Loucy (cell line): Measurements from ENCODE around the gene IRF6.

Experiments used
- EZH2phosphoT487 ChIP-seq: fragments of 200-600 bp; IDR thresholded peaks from 2 replicates; pipeline ENCODE4 v1.6.1; 2018; ENCODE audit warnings: antibody characterized with exemption, mild to moderate bottlenecking, moderate library complexity, borderline replicate concordance
- TF ChIP-seq, protein P1 (sequence below): fragments of 200-600 bp; sonication (generic); conservative IDR thresholded peaks from 2 replicates; pipeline ENCODE4 v1.5.1; 2014; ENCODE audit warnings: mild to moderate bottlenecking, antibody characterized with exemption, low read length

DNA sequence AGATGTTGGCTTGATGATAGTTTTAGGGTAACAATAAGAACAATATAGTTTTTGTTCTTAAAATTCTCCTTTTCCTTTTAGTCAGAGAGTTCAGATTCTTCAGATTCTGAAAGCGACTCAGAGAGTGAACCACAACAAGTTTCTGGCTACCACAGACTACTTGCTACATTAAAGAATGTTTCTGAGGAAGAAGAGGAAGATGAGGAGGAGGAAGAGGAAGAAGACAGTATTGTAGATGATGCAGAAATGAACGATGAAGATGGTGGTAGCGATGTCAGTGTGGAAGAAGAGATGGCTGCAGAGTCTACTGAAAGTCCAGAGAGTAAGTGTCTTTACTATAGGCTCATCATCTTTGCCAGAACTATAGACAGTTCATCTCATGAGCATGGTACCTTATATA, 24.8 kb upstream of the IRF6 start:
- TF ChIP-seq, protein P1, sequence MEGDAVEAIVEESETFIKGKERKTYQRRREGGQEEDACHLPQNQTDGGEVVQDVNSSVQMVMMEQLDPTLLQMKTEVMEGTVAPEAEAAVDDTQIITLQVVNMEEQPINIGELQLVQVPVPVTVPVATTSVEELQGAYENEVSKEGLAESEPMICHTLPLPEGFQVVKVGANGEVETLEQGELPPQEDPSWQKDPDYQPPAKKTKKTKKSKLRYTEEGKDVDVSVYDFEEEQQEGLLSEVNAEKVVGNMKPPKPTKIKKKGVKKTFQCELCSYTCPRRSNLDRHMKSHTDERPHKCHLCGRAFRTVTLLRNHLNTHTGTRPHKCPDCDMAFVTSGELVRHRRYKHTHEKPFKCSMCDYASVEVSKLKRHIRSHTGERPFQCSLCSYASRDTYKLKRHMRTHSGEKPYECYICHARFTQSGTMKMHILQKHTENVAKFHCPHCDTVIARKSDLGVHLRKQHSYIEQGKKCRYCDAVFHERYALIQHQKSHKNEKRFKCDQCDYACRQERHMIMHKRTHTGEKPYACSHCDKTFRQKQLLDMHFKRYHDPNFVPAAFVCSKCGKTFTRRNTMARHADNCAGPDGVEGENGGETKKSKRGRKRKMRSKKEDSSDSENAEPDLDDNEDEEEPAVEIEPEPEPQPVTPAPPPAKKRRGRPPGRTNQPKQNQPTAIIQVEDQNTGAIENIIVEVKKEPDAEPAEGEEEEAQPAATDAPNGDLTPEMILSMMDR: no peak
- no peak for TF ChIP-seq EZH2phosphoT487
